Testis (tissue), 2 donors: ENCODE measurements around the gene RASA2.

Source experiments
- CTCF ChIP-seq, 3 experiments: fragments of 450-650 bp in 2 of 3; fragments of 200-600 bp in 1 of 3; sonication (generic) in 1 of 3; IDR thresholded peaks; one replicate each; pipeline ENCODE4 v1.5.1; 2016 to 2019; ENCODE audit warnings: antibody characterized with exemption in 3 of 3, mild to moderate bottlenecking in 2 of 3, moderate library complexity in 1 of 3
- POLR2A ChIP-seq: fragments of 450-650 bp; IDR thresholded peaks from one replicate; pipeline ENCODE4 v1.6.1; 2017; ENCODE audit warnings: antibody characterized with exemption, mild to moderate bottlenecking, moderate library complexity

- no peak for TF ChIP-seq CTCF (IDR thresholded peaks at IDR 0.05)
- no peak for TF ChIP-seq POLR2A
Measured at GRCh38 chr3:141485641-141486495, 959 bp upstream of the RASA2 start.
